HFFc6 (cell line): ENCODE results near the gene TYW1. TPM values are rescaled to one million over a fixed set of nuclear protein-coding genes. Genes with fewer than 3 reads are reported as not detected.
"Not testable (repeated sequence)": the region's sequence is repeated elsewhere in the genome, so short reads cannot be mapped to it uniquely, and the experiment has no call there.

Experiments
- DNase-seq: peaks from one replicate; pipeline ENCODE4 v3.0.0-alpha.2; 2018
- H3K27ac Mint-ChIP-seq: 2 replicates; pipeline ENCODE4 v1.8.0; 2020; ENCODE audit warnings: mild to moderate bottlenecking, mixed read lengths
- H3K27me3 Mint-ChIP-seq: 2 replicates; pipeline ENCODE4 v1.8.0; 2021; ENCODE audit warnings: mild to moderate bottlenecking, moderate library complexity, mixed read lengths; ENCODE audit not compliant: insufficient read depth
- H3K36me3 Mint-ChIP-seq: 2 replicates; pipeline ENCODE4 v1.8.0; 2021; ENCODE audit warnings: low read depth, mixed read lengths
- H3K4me1 Mint-ChIP-seq: 2 replicates; pipeline ENCODE4 v1.8.0; 2020; ENCODE audit warnings: low read depth, mixed read lengths
- H3K4me3 Mint-ChIP-seq: 2 replicates; pipeline ENCODE4 v1.8.0; 2020; ENCODE audit warnings: mild to moderate bottlenecking, moderate library complexity, mixed read lengths
- H3K9me3 Mint-ChIP-seq: 2 replicates; pipeline ENCODE4 v1.8.0; 2020; ENCODE audit warnings: mild to moderate bottlenecking, mixed read lengths
- CTCF ChIP-seq: fragments of 200-600 bp; sonication (generic); IDR thresholded peaks from 2 replicates; pipeline ENCODE4 v1.5.0; 2021; ENCODE audit warnings: antibody characterized with exemption, mild to moderate bottlenecking
- total RNA-seq, 6 experiments: library from RNA; stranded (reverse); fragmentation: NEBNext Ultra II Directional; extraction: Animal tissue kit (Norgen Biotek cat#: 25700); gene quantifications; 2 replicates in 1 of 6; 3 replicates in 5 of 6; pipeline ENCODE4 v1.2.3, GENCODE V29; 2021

Gene TYW1
- total RNA-seq, 6 experiments from 2014 or later = 12.7 to 18.1 (median 15.3) TPM

GRCh38 chr7:67139876-67140275 lies 143.2 kb downstream of the TYW1 start:
- H3K4me1 Mint-ChIP-seq = peaks cover 25% of the 10 kb centered on the region
- H3K4me3 Mint-ChIP-seq, H3K36me3 Mint-ChIP-seq, H3K9me3 Mint-ChIP-seq, H3K27me3 Mint-ChIP-seq, DNase-seq, H3K27ac Mint-ChIP-seq: not testable (repeated sequence)

- not testable (repeated sequence) for H3K4me3 Mint-ChIP-seq, H3K9me3 Mint-ChIP-seq, DNase-seq, H3K27ac Mint-ChIP-seq, H3K27me3 Mint-ChIP-seq, H3K36me3 Mint-ChIP-seq
- H3K4me1 Mint-ChIP-seq = peaks cover 14% of the 10 kb centered on the region
These were observed 144.4 kb downstream of the TYW1 start for GRCh38 chr7:67141001-67141400.

GRCh38 chr7:67143091-67143786 lies 146.6 kb downstream of the TYW1 start:
- H3K27ac Mint-ChIP-seq, DNase-seq, H3K9me3 Mint-ChIP-seq, H3K4me3 Mint-ChIP-seq, H3K4me1 Mint-ChIP-seq, H3K27me3 Mint-ChIP-seq: not testable (repeated sequence)
- H3K36me3 Mint-ChIP-seq = peaks cover 11% of the 10 kb centered on the region

- H3K27ac Mint-ChIP-seq, H3K9me3 Mint-ChIP-seq, DNase-seq, H3K27me3 Mint-ChIP-seq, H3K4me1 Mint-ChIP-seq, H3K4me3 Mint-ChIP-seq: not testable (repeated sequence)
- H3K36me3 Mint-ChIP-seq = peaks cover 11% of the 10 kb centered on the region
These were observed 149.1 kb downstream of the TYW1 start for GRCh38 chr7:67145581-67146193.

- peaks cover 13% of the 10 kb centered on the region for H3K36me3 Mint-ChIP-seq
- H3K27me3 Mint-ChIP-seq, DNase-seq, H3K27ac Mint-ChIP-seq, H3K9me3 Mint-ChIP-seq, H3K4me3 Mint-ChIP-seq, H3K4me1 Mint-ChIP-seq: not testable (repeated sequence)
These were observed 152.5 kb downstream of the TYW1 start for GRCh38 chr7:67149131-67149530.

- peaks cover 20% of the 10 kb centered on the region for H3K36me3 Mint-ChIP-seq
- H3K9me3 Mint-ChIP-seq, H3K4me3 Mint-ChIP-seq, H3K27me3 Mint-ChIP-seq, H3K4me1 Mint-ChIP-seq, DNase-seq, H3K27ac Mint-ChIP-seq: not testable (repeated sequence)
These were observed 157.7 kb downstream of the TYW1 start for GRCh38 chr7:67154374-67154773.

GRCh38 chr7:67156064-67156463 lies 159.4 kb downstream of the TYW1 start:
- not testable (repeated sequence) for H3K4me1 Mint-ChIP-seq, H3K9me3 Mint-ChIP-seq, H3K4me3 Mint-ChIP-seq, H3K27ac Mint-ChIP-seq, DNase-seq, H3K27me3 Mint-ChIP-seq
- H3K36me3 Mint-ChIP-seq = peaks cover 20% of the 10 kb centered on the region

- not testable (repeated sequence) for H3K27me3 Mint-ChIP-seq, DNase-seq, H3K36me3 Mint-ChIP-seq
These were observed 166.7 kb downstream of the TYW1 start for GRCh38 chr7:67163285-67163684.

GRCh38 chr7:67171151-67171550 lies 174.5 kb downstream of the TYW1 start:
- not testable (repeated sequence) for H3K27ac Mint-ChIP-seq, H3K36me3 Mint-ChIP-seq, H3K4me3 Mint-ChIP-seq, H3K4me1 Mint-ChIP-seq, H3K27me3 Mint-ChIP-seq, DNase-seq, H3K9me3 Mint-ChIP-seq

More at GRCh38 chr7:67163285-67163684, 166.7 kb downstream of the TYW1 start:
- peaks cover 30% of the 10 kb centered on the region for H3K4me1 Mint-ChIP-seq
- H3K27ac Mint-ChIP-seq, H3K4me3 Mint-ChIP-seq, H3K9me3 Mint-ChIP-seq: not testable (repeated sequence)

GRCh38 chr7:67176730-67177129 lies 180.1 kb downstream of the TYW1 start:
- not testable (repeated sequence) for H3K4me1 Mint-ChIP-seq, H3K36me3 Mint-ChIP-seq, H3K27ac Mint-ChIP-seq

GRCh38 chr7:67178915-67179688 lies 182.5 kb downstream of the TYW1 start:
- not testable (repeated sequence) for H3K4me1 Mint-ChIP-seq, H3K4me3 Mint-ChIP-seq, DNase-seq, H3K27me3 Mint-ChIP-seq, H3K27ac Mint-ChIP-seq, H3K36me3 Mint-ChIP-seq, H3K9me3 Mint-ChIP-seq

More at GRCh38 chr7:67176730-67177129, 180.1 kb downstream of the TYW1 start:
- not testable (repeated sequence) for DNase-seq, H3K4me3 Mint-ChIP-seq, H3K9me3 Mint-ChIP-seq, H3K27me3 Mint-ChIP-seq
- TF ChIP-seq CTCF = peak; percentile 54

GRCh38 chr7:67182956-67183750 lies 186.5 kb downstream of the TYW1 start:
- H3K27ac Mint-ChIP-seq = peak overlapping the region; percentile 45; the same call in 1 of the 2 replicates
- H3K9me3 Mint-ChIP-seq, DNase-seq, H3K36me3 Mint-ChIP-seq, H3K27me3 Mint-ChIP-seq, H3K4me1 Mint-ChIP-seq, H3K4me3 Mint-ChIP-seq: not testable (repeated sequence)
